Fibroblast of skin of left quadriceps (primary cell): Measurements from ENCODE around the gene GNAZ.
"Not testable (repeated sequence)": the region's sequence is repeated elsewhere in the genome, so short reads cannot be mapped to it uniquely, and the experiment has no call there.

Source experiments
- DNase-seq, 2 experiments: peaks; one replicate each; pipeline ENCODE4 v3.0.0-alpha.2; 2013; ENCODE audit warnings: low read depth in 2 of 2

The GNAZ gene

DNA sequence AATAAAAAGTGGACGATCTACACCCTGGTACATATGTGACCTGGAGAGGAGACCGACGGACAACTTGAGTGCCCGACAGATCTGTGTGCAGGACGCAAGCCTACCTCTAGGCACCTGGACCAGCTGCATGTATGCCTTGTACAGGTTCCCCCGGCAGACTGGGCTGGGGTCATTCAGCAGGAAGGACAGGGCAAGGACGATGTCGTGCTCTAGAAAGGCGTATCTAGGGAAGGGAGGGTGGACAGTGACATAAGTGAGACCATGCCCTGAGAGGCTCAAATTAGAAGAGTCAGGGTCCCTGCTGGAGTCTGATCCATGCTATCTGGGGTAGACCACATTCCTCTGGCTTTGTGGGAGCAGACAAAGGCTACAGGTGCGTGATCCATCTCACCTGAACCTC, 63.6 kb downstream of the GNAZ start:
- DNase-seq, result no peak

DNA sequence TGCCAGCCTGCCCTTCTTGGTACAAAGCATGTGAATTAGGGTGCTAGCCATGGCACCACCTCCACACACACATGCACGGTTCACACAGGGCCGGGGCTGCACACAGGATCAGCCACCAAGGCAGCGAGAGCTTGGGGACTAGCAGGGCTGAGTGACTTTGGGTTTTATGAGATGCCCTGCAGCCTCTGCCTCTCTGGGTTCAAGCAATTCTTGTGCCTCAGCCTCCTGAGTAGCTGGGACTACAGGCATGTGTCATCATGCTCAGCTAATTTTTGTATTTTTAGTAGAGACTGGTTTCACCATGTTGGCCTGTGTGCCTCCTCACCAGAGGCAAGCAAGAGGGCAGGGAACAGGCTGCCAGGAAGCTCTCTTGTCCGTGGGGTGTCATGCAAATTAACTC, 66.7 kb downstream of the GNAZ start:
- not testable (repeated sequence) for DNase-seq

DNA sequence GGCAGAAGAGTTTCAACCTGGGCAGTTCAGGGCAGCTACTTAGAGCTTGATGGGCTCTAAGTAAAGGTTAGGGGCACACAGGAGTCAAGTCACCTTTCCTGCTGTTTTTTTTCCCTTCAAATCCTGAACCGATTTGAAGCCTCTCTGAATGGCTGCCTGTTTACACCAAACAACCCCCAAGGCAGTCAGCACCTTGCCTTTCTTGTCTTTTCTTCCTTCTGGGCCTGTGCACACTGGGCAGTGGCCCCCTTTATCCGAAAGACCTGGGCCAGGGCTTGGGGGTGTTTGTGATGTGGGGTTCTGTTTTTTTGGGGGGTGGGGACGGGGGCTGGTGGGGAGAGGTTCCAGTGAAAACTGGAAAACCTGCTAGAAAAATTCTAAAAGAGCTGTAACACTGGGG, 67.1 kb downstream of the GNAZ start:
- DNase-seq, result no peak

DNA sequence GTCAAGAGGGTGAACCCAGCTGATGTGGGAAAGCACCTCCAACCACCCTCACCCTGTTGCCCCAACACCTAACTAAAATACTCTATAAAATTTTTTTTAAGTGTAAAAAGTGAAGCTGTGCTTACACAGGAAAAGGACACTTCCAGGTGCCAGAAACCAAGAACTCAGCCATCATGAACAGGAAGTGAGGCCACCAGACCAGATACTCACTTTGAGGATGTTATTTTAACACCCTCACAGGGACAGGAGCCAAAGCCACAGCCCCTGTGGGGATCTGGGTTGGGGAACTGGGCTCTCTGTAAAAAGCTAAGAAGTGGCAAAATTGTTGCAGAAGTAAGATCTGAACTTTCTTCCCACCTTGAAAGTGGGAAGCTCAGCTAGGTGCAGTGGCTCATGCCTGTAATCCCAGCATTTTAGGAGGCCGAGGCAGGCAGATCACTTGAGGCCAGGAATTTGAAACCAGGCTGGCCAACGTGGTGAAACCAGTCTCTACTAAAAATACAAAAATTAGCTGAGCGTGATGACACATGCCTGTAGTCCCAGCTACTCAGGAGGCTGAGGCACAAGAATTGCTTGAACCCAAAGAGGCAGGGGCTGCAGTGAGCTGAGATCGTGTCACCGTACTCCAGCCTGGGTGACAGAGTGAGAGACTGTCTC, 67.7 kb downstream of the GNAZ start:
- DNase-seq, result no peak

DNA sequence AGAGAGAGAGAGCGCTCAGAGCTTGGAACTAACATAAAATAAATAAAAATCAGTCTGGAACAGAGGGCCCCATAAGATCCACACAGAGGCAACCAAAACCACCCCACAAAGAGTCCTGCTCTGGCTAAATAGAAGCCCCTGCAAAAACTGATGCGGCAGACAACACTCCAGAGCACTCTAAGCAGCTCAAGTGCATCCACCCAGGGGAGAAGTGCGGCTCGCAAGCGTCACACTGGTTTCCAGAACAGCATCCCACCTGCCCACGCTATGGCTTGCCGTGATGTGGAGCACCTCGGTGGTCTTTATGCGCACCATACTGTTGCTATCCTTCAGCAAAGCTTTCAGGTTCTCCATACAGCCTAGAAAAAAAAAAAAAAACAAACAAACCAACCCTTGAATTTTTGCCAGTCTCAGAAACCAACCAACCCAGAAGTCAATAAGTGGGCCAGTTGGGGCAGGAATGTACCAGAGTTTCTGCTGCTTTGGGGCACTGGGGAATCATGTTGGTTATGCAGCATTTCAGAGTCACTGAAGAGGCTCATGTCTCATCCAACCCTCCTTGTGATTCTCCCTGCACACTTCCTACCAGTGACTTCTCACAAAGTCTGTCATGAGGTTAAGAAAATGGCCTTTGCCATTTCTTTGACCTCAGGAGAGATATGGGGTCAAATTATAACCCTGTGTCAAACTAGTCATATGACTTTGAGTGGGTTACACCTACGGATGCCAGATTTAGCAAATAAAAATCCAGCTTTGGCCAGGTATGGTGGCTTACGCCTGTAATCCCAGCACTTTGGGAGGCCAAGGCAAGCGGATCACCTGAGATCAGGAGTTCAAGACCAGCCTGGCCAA, 68.5 kb downstream of the GNAZ start:
- DNase-seq, result no peak

DNA sequence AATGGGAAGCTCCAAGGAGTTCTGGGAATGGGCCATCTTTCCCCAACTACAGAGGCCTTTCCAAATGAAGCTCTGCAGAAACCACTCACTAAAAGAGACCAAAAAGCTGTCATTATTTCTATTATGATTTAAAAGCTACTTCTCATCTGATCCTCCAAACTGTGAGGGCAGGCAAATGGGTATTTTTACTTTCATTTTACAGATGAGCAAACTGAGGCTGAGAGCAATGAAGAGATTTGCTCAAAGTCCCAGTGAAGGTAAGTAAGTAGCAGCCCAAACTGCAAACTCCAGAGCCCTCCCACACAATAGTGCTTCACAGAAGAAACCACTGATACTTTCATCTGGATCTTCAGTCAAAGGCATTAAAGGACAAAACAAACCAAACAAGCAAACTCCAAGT, 70.1 kb downstream of the GNAZ start:
- DNase-seq, result no peak

DNA sequence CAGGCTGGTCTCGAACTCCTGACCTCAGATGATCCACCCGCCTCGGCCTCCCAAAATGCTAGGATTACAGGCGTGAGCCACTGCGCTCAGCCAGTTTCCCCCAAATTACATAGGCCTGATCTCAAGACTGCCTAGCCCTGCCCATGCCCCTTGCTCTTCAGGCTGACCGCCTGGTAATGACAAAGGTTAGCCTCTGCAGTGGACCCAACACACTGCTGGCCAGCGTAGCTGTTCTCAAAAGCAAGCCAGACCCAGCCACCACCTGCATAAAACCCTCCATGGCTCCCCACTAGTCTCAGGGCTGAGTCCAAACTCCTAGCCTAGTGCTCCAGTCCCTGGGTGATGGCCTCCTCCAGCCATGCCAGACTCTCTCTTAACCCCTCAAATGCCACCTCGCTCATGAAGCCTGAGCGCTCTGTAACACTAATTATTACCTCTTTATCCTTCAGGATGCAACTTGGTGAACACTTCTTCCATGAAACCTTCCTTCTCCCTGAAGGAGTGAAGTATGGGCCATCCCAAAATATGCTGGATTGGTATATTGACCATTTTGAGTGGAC, 72.3 kb downstream of the GNAZ start:
- no peak for DNase-seq

DNA sequence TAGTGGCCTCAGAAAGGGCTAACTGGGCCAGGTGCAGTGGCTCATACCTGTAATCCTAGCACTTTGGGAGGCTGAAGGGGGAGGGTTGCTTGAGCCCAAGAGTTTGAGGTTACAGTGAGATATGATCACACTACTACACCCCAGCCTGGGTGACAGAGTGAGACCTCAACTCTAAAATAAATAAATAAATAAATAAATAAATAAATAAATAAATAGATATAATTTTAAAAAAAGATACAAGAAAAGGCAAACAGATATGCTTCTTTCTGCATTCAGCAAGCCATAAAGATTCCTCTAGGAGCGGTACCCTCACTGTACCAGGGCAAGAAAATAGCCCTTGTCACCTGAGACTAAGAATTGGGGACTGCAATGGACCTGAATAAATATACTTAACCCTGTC, 72.8 kb downstream of the GNAZ start:
- DNase-seq, result no peak

DNA sequence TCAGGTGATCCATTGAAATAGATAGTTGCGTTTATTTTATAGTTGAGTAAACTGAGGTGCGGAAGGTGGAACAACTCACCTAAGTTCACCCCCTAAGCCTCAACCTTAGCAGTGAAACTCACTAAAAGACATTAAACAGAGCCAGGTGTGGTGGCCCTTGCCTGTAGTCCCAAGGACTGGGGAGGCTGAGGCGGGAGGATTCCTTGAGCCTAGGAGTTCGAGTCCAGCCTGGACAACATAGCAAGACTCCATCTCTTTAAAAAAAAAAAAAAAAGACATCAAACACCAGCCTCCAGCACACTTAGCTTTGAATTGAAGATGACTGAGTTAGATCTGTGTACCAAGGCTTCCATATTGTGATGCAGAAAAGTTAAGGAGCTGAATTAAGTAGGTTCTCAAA, 74.1 kb downstream of the GNAZ start:
- DNase-seq, result no peak

DNA sequence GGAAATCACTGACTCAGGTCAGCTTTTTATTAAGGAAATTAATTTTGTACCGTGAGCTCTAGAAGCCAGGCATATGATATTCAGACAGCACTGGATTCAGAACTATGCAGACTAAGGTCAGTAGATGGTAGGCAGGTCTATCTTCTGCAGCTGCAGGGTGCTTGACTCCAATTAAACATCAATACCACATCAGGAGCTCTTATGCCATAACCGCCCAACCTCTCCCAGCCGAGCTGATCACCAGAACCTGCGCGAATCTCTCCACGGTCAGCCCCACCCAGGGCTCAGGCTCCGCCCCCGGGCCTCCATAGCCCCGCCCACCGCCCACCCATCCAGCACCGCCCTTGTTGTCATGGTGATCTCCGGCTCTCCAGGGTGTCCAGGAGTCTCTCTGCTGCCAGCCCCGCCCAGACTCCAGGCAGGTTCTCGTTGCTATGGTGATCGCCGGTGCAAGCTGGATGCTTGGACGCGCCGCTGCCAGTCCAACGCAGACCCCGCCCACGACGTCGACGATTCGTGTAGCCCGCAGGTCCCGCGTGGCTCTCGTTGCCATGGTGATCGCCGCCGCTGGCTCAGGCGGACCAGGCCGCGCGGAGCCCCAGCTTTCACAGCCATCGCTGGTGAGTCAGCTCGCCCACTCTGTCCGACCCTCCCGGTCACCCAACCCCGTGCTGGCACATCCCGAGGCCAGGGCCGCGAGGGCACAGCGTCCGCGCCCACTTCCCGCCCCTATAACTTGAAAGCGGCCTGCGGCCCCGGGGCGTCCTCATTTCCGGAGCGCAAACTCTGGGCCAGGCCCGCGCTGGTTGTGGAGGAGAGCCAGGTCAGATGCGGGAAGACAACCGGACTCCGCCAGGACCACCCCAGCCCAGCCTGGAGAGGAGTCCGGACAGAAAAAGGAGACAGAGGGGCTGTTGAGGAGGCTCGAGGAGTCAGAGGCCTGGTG, 74.9 kb downstream of the GNAZ start, which contains the start of gene RAB36:
RAB36 (plus strand) TSS at position 546 of the 946 bp plus-strand sequence. CDS start 1,140 bp downstream, outside the sequence.
- DNase-seq, result peak; percentile 94 to 96

DNA sequence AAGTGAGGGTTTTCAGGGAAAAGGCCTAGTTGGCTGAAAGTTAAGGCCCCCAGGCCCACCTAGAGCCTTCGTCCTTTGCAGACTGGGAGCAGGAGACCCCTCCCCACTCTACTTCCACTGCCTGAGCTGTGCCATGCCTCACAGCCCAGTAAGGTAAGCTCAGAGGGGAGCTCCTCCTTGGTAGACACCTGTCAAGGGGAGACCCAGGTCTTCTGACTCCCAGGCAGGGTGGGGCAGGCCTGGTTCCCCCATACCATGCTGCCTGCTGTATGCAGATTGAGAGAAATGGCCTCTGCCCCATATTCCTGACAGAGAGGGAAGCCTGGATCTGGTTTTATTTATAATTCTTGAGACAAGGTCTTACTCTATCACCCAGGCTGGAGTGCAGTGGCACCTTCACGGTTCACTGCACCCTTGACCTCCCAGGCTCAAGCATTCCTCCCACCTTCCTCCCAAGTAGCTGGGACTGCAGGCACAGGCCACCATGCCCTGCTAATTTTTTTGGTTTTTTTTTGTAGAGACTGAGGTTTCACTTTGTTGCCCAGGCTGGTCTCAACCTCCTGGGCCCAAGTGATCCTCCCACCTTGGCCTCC, 75.7 kb downstream of the GNAZ start:
- no peak for DNase-seq

DNA sequence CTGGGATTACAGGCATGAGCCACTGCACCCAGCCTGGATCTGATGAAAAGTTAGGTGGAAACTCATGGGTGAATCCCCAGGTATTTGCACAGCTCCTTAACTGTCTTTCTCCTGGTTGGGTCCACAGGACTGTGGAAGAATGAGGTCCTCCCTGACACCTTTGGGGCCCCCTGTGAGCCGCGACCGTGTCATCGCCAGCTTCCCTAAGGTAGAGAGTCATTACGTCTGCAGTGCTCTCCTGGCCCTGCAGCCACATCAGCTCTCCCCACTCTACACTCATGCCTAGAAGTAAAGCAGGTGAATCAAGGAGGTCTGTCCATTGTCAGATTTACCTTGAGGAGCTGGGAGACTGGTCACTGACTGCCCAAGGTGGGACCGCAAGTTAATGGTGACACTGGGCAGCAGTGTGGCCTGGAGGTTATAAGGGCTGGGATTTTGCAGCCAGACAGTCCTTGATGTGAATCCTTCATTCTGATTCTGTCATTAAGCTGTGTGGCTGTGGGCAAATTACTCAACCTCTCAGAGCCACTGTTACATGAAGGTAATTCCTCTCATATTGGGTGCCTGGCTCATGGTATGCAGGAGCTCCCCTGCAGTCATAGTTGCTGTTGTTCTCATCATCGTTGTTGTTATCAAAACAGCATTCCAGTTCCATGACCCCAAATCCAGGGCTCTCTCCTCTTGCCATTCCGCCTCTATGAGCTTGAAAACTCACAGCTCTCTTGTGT, 76.3 kb downstream of the GNAZ start:
- DNase-seq, result no peak

DNA sequence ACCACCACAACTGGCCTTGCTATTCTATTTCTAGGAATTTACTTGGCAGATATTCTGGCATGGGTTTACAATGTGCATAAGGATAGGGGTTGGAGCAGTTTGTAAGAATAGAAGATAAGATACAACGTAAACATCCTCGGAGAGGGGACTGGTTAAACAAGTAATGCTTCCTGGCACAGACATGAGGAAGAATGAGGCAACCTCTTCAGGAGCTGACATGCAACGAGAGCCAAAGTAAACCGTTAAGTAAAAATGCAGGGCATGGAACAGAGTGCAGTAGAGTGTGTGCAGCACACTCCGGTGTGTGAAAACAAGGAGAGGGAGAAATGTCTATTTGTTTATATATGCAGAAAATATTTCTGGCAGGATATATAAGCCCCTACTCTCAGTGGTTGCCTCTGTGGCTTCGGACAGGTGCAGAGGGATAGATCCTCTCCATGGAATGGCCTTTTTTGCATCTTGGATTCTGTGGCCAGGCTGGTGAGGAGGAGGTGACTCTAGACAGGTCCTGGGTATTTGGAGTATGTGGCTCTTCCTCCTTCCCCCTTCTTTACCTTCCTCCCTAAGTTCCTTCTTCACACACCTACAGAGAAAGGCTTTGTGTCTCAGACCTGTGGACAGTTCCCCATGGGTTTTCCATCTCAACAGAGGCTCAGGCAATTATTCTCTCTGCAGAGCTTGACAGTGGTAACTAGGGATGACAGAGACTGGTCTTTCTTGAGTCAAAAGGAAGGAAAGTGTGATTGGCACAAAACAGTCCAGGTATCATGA, 77.5 kb downstream of the GNAZ start:
- no peak for DNase-seq

DNA sequence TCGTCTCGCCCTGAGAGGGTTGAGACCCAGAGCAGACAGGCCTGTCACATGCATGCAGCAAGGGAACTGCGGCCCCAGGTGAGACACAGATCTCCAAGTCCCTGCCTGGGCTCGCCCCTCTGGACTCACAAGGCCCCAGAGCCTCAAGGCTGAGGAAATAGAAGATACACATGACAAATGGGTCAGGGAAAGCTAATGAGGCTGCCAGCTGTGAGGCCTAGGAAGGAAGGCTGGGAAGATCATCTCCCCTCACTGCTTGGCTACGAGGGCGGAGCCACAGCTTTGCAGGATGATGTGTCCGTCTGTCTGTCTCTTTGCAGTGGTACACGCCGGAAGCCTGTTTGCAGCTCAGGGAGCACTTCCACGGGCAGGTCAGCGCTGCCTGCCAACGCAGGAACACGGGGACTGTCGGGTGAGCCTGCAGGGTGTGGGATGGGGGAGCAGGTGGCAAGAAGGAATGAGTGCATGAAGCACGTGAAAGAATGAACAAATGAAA, 79.5 kb downstream of the GNAZ start:
- DNase-seq, result no peak

DNA sequence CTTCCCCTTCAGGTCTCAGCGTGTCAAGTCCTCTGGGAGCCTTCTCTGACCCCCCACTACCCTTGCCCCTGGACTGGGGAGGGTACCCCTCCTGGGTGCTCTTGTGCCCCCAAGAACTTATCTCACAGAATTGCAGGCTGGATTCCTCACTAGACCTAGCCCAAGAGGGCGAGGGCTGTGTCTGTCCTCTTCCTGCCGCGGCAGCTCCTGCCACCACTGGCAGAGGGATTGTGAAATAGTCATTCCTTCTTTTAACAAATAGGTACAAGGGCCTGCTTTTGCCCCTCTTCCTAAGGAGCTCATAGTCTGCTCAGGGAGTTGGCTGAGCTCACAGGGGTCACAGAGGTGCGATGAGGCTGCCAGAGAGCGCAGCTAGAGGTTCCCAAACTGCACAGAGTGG, 80.4 kb downstream of the GNAZ start:
- no peak for DNase-seq

DNA sequence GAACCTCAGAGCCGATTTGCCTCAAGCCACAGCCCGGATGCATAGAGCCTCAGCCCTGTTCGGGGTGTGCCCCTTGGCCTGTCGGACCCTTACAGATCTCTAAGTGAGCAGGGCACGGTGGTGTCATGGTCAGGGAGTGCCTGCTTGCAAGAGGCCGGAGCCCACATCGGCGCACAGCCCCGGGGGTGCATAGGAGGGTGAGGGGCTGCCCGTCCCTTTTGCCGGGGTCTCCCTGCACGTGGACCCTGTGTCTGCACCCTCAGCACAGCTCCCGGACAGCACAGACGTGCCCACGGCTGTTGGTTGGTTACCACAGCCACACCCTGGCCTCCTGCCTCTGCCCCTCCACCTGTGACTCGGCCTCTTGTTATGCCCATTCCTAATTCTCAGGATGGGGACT, 81.5 kb downstream of the GNAZ start:
- no peak for DNase-seq

DNA sequence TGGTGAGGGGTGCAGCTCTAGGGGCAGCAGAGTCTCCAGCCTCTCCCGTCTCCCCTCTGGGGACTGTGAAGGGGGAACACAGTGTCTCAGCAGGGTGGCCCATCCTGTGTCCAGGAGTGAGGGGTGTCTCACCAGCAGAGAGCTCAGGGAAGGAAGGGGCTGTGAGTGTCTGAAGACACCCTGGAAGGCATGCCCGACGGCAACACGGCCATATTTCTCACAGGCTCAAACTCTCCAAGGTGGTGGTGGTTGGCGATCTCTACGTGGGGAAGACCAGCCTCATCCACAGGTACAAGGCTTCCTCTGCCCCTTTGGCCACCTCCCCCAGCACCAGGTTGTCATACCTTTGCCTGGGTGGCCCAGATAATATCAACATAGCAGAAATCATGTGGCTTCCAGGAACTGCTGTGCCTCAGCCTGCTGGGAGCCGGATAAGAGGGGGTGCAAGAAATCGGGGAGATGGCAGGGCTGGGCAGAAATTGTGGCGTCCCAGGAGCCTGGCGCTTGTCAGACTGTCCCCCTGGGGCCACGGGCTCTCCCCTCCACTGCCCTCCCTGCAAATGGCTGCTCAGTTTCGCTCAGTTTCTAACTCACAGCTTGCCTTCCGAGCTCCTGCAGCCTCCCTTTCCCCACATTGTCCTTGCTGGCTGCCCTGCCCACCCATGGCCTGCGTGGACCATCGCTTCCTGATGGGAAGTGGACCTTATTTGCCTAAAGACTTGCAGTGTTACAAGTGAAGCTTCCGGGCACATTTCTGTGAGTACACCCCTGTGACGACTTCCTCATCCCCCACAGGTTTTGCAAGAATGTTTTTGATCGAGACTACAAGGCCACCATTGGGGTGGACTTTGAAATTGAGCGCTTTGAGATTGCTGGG, 82.2 kb downstream of the GNAZ start:
- no peak for DNase-seq

DNA sequence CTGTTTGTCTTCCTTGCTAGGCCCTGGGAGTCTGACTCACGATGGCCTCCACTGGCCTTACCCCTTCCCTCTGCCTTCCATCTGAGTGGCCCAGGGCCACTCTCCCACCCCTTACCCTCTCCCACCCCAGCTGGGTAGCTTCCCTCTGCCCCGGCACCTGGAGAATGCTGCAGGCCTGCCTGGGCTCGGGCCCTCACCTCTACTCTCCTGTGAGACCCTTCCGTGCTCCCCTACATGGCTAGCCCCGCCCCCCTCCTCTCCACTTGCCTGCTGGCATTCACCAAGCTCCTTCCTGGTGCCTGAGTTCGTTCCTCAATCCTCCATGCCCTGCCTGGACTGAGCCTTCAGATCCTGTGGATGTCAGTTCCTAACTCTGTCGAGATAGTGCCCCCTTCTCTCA, 83.7 kb downstream of the GNAZ start:
- DNase-seq, result no peak

DNA sequence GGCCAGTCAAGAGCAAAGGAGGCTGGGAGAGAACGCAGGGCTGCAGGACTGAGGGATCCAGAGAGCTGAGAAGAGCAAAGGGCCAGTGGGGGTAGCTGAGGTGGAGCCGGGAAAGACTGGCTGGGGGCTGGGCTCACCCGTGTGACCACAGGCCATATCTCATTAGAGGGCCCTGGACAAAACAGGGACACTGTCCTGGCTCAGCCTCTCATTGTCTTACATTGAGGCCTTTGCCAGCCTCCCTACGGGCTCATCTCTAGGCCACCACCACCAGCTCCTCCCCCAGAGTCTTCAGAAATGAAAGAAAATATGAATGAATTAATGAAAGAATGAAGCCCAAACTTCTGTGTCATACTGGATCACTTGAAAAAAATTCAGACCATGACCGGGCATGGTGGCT, 84.1 kb downstream of the GNAZ start:
- DNase-seq, result no peak
